ENCODE measurements around the gene RAPGEFL1.

GRCh38 chr17:40159456-40159855 is 17.8 kb upstream of the RAPGEFL1 start:
- TF ChIP-seq FOS (IDR thresholded peaks at IDR 0.05; ENCODE audit: borderline replicate concordance, insufficient read depth, low read length) (no peak), POLR2AphosphoS5 (IDR thresholded peaks at IDR 0.05; ENCODE audit: insufficient read depth, low read depth, low read length) (no peak), CTCF (IDR thresholded peaks at IDR 0.05; ENCODE audit: extremely low read depth in 1 of 2, insufficient read depth in 1 of 2, low read depth in 1 of 2, low read length in 2 of 2) (no peak), GATA2 (IDR thresholded peaks at IDR 0.05; ENCODE audit: insufficient read depth, insufficient read length, low read depth, low read length) (no peak), POLR2A (IDR thresholded peaks at IDR 0.05; ENCODE audit: low read depth, low read length) (no peak)

All from endothelial cell of umbilical vein (primary cell).